GM13976 (cell line): Measurements from ENCODE around the gene TRIM68.

Experiments
- DNase-seq: peaks from one replicate; pipeline ENCODE4 v3.0.0; 2012; ENCODE audit warnings: low spot score
- in situ Hi-C: fragments of 300-500 bp; cut with MboI; formaldehyde crosslinking; loops from one replicate; pipeline ENCODE4 v1.12.0; 2022; ENCODE audit warnings: low sequenced_read_pairs, mixed read lengths, inconsistent platforms; ENCODE audit not compliant: unreplicated experiment
- TF ChIP-seq, protein P1 (sequence below): IDR thresholded peaks from 2 replicates; pipeline ENCODE4 v1.5.1; 2012; ENCODE audit warnings: borderline replicate concordance, mild to moderate bottlenecking; ENCODE audit not compliant: insufficient read depth; ENCODE audit errors: extremely low read depth, missing control alignments, control extremely low read depth

Gene TRIM68

DNA sequence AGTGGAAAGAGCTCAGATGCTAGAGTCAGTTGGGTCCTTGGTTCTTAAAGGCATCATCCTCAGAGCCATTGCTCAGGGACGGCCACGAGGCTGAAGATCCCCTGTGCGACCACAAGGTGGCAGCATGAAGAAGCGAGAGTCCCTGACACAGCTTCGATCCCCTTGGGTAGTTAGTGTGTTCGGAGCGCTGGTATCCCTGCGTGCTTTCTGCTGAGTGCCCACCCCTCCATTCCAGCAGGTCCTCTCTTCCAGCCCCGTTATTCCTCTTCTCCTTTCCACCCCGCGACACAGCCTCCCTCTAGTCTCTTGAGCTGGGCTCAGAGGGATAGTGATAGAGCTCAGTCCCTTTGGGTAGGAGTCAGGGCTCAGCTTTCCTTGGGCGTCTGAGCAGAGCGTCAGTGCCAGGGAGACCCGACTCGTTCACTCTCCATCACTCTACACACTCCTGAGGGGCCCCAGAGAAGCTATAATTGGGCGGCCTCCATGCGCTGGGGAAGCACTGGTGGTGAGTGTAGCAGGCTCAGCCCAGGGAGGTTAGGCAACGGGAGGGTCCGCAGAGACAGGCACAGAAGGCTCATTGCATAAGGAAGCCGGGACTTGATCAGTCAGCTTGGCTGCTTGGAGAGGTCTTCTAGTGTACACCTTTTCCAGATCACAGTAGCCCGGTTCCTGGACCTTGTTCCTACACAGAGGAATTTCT, 29.1 kb upstream of the TRIM68 start, which contains the start of gene OR51D1:
Gene OR51D1, plus strand, starts transcription at position 516 of the 700 bp plus-strand sequence. CDS start 2,314 bp downstream, outside the sequence.
- TF ChIP-seq, protein P1, sequence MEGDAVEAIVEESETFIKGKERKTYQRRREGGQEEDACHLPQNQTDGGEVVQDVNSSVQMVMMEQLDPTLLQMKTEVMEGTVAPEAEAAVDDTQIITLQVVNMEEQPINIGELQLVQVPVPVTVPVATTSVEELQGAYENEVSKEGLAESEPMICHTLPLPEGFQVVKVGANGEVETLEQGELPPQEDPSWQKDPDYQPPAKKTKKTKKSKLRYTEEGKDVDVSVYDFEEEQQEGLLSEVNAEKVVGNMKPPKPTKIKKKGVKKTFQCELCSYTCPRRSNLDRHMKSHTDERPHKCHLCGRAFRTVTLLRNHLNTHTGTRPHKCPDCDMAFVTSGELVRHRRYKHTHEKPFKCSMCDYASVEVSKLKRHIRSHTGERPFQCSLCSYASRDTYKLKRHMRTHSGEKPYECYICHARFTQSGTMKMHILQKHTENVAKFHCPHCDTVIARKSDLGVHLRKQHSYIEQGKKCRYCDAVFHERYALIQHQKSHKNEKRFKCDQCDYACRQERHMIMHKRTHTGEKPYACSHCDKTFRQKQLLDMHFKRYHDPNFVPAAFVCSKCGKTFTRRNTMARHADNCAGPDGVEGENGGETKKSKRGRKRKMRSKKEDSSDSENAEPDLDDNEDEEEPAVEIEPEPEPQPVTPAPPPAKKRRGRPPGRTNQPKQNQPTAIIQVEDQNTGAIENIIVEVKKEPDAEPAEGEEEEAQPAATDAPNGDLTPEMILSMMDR, result peak; percentile 94
- in situ Hi-C loops, result loop anchor here (25.0 kb wide), 1 partner anchor 750 kb away; the partner anchor contains the start of gene OR51M1
- DNase-seq, result peak; percentile 68

DNA sequence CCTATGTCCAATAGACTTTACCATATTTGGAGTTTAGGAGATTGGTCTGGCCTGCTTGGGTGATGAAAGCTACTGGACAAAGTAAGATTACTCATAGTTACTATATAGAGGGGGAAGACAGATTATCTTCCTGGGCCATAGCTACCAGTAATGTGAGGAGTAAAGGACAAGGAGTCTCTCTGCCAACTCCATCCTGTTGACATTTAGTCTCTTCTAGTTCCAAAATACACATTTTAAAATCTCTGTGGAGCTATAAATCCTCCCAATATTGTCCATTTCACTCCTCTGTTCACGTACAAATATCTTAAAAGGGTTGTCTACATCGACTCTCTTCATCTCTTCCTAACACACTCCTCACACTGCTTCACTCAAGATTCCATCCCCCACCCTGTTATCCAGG, 28.1 kb upstream of the TRIM68 start:
- DNase-seq, result no peak
- TF ChIP-seq, protein P1, result no peak
- in situ Hi-C loops, result loop anchor here (25.0 kb wide), 1 partner anchor 751 kb away; the partner anchor contains the start of gene OR51M1

DNA sequence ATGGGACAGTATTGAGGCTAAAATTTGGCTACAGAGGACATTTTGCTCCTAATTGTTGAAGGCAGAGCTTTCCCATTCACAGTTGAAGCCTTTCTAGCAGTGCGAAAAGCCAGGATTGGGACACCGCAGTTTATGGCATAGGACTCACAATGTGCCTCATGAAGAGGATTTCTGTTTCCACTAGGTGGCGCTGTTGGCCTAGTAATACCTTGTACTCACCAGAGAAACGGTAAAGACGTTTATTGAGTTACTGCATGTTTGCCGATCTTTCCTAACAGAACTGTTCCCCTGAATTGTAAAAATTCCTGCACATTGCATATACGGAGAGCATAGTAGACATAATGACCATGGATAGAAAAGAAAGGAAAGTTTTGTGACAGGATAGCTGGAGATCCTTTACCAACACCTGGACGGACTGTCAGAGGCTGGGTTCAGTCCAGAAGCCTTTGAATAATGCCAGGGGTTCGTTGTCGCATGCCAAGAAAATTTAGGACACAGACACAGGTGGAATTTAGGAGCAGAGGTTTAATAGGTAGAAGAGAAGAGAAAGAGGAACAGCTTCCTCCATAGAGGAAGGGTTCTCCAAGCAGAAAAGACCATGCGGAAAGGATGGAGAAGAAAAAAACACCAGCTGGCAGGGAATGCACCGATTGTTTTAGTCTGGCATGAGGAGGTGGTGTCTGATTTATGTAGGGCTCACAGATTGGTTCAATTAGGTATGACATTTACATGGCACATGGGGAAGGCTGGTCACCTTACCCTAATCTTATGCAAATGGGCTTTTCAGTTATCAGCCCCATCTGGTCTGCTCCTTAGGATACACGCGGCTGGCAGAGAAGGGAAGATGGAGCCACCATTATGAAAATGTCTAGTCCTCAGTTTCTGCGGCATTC, 18.4 kb upstream of the TRIM68 start:
- TF ChIP-seq, protein P1, result peak; percentile 47
- in situ Hi-C loops, result loop anchor here (25.0 kb wide), 1 partner anchor 761 kb away; the partner anchor contains the start of gene OR51M1
- no peak for DNase-seq

DNA sequence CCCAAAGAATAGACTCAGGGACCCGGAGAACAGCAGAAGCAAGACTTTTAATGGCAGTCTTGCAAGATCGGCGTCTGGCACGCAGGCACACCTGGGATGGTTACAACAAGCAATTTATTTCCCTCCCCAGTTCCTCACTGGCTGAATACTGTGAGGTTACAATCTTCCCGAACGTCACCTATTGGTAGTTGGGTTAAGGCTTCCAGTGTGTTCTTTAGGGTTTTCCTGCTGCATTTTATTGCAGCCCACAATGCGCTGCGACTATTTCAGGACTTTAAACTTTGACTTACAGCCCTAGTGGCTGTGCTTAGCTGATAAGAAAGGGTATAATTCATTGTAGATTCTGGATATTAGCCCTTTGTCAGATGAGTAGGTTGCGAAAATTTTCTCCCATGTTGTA, 11.5 kb upstream of the TRIM68 start:
- DNase-seq, result no peak
- TF ChIP-seq, protein P1, result no peak
- in situ Hi-C loops, result no loop called here

DNA sequence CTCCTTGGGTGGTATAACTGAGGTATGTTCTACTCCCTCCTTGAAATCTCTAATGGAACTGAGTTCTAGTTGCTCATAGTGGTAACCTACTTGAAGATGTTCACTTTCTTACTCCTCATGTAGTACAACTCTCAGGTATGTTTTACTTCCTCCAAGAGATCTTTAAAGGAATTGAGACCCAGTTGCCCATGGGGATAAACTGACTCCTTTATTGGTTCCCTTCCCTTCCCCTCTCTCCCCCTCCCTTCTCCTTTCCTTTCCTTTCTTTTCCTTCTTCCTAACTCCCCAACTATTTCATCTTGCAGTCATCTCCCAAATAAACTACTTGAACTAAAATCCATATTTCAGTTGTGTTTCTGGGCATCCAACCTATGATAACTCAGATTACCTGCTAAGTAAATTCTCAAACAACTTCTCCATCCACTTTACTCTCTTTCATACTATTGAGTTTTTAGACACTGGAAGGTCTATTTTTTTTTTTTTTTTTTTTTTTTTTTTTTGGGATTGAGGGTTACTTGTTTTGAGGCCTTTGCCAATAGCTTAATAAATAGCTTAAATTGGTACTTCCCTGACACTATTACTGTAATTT, 7.9 kb upstream of the TRIM68 start:
- TF ChIP-seq, protein P1, result no peak
- in situ Hi-C loops, result no loop called here
- DNase-seq, result no peak

DNA sequence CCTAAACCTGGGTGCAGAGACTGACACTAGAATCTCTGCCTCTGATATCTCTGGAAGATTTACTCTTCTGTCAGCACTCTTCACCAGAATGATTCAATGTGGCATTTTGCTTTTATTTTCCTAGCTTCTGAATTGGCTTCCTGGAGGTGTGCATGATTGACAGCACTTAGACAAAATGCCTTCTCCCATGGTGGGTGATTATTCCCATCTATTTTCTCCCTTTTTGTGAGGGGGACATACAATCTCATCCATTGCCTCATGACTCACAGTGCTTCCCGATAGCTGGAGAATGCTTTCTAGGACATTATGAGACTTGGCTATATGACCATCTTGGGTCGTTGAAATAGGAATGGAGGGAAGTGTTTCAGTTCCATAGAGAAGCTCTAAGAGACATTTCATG, 4.0 kb upstream of the TRIM68 start:
- DNase-seq, result no peak
- in situ Hi-C loops, result no loop called here
- TF ChIP-seq, protein P1, result no peak
